ENCODE measurements around the gene ABCC12.

- TF ChIP-seq NFYB (CRISPR knock-in tag; conservative IDR thresholded peaks at IDR 0.05; ENCODE audit: low read depth) (no peak), CTCF (IDR thresholded peaks at IDR 0.05) (no peak), ZNF396 (CRISPR knock-in tag; IDR thresholded peaks at IDR 0.05; ENCODE audit: borderline replicate concordance) (no peak)
Observed at GRCh38 chr16:48201515-48202201, 45.9 kb upstream of the ABCC12 start.
